ENCODE data around the gene DLX4.

DLX4 gene

DNA sequence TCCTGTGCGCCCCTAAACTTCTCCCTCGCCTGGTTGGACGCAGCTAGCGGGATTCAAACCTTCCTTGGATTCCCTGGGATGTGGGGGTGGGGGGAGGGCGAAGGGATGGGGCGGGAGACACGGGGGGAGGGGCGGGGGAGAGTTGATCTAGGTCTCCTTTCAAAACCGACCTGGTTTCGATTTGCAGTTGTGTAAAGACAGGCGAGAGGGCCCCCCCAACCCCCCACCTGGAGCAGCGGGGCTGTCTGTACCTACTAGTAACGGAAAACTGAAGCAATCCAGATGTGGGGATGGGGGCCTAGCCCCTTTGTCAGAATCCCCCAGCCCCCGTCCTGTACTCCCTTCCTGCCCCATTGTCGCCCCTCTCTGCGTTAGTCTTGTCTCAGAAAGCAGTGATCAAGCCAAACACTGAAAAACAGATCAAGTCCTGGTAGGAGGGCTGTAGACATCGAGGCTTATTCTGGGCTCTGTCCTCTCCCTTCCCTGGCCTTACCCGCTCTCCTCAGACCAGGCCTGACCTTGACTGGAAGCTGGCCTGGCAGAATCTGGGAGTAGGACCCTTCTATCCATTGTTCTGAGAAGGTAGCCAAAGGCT, 902 bp downstream of the DLX4 start:
- Histone ChIP-seq H3K4me3 (ENCODE audit: low read depth, low read length) (peak overlapping the region; percentile 88; the same call in 1 of the 2 replicates), H3K27ac (ENCODE audit: low read depth, low read length) (no peak overlapping the region), H3K9ac (ENCODE audit: low read depth, low read length) (no peak overlapping the region), H3K27me3 (ENCODE audit: control insufficient read depth, insufficient read depth, low read length) (peaks cover 100% of the 10 kb centered on the region), H3K36me3 (ENCODE audit: control insufficient read depth, insufficient read depth, low read length) (no peaks in the 10 kb centered on the region), H3K4me1 (ENCODE audit: control insufficient read depth, insufficient read depth, low read length) (peaks cover 25% of the 10 kb centered on the region), H3K9me3 (ENCODE audit: control insufficient read depth, insufficient read depth, low read length) (no peaks in the 10 kb centered on the region; the same call in 1 of the 2 replicates)

DNA sequence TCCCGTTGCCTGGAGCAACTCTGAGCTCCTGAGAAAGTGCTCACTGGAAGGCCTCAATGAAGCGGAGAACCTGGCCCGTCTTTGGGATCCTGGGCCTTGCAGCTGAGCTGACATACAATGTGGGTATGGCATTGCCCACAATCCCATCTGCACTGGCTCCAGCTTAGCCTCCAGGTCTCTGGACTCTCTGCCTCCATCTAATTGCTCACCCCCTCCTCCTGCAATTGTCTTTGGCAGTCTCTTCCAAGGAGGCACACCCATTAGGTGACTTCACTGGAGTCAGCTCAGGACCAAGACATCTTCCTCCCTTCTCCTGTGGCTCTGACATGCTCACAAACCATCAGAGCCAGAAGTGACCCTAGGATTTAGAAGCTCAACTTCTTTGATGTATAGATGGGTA, 1.5 kb downstream of the DLX4 start:
- Histone ChIP-seq H3K4me1 (ENCODE audit: control insufficient read depth, insufficient read depth, low read length) (peaks cover 23% of the 10 kb centered on the region), H3K27me3 (ENCODE audit: control insufficient read depth, insufficient read depth, low read length) (peaks cover 100% of the 10 kb centered on the region), H3K4me3 (ENCODE audit: low read depth, low read length) (no peak overlapping the region)

GRCh38 chr17:49971199-49971847, 2.3 kb downstream of the DLX4 start:
- Histone ChIP-seq H3K27me3 (ENCODE audit: control insufficient read depth, insufficient read depth, low read length) (peaks cover 100% of the 10 kb centered on the region), H3K4me3 (ENCODE audit: low read depth, low read length) (peak overlapping the region; percentile 41; the same call in 1 of the 2 replicates), H3K9ac (ENCODE audit: low read depth, low read length) (no peak overlapping the region), H3K27ac (ENCODE audit: low read depth, low read length) (no peak overlapping the region), H3K9me3 (ENCODE audit: control insufficient read depth, insufficient read depth, low read length) (no peaks in the 10 kb centered on the region; the same call in 1 of the 2 replicates), H3K4me1 (ENCODE audit: control insufficient read depth, insufficient read depth, low read length) (peaks cover 31% of the 10 kb centered on the region), H3K36me3 (ENCODE audit: control insufficient read depth, insufficient read depth, low read length) (no peaks in the 10 kb centered on the region)

More for the DNA sequence above, 1.5 kb downstream of the DLX4 start:
- Histone ChIP-seq H3K9me3 (ENCODE audit: control insufficient read depth, insufficient read depth, low read length) (no peaks in the 10 kb centered on the region; the same call in 1 of the 2 replicates), H3K9ac (ENCODE audit: low read depth, low read length) (no peak overlapping the region), H3K27ac (ENCODE audit: low read depth, low read length) (no peak overlapping the region), H3K36me3 (ENCODE audit: control insufficient read depth, insufficient read depth, low read length) (no peaks in the 10 kb centered on the region)

DNA sequence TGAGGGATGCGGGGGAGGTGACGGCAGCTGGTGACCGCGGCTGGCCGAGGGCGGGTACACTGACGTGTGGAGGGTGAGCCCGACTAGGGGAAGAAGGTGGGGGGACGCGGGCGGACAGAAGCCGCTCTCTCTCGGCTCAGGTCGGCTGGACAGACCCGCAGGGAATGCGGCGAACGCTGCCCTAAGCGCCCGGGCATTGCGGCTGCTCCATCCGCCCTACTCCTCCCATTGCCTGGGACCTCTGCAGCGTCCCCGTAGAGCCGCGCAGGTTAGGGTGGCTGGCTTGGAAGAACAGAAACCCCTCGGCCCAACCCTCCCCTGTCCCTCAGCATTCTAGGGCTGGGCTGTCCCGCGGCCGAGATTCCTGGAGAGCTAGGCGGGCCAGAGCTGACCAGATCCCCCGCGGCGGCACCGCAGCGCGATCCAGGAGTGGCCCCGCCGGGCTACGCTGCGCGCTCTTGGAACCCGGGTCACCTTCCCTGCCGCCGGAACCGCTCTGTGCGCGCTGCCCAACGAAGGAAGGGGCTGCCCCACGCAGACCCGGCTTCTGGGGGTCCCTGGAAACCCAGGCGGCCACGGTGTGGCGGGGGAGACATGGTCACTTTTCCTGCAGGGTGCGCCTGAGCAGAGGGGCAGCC, 3.0 kb downstream of the DLX4 start:
- H3K9ac ChIP-seq (ENCODE audit: low read depth, low read length) = no peak overlapping the region
- H3K4me3 ChIP-seq (ENCODE audit: low read depth, low read length) = peak overlapping the region; percentile 41; the same call in 1 of the 2 replicates

GRCh38 chr17:49972486-49973270, 3.7 kb downstream of the DLX4 start:
- Histone ChIP-seq H3K27ac (ENCODE audit: low read depth, low read length) (no peak overlapping the region), H3K27me3 (ENCODE audit: control insufficient read depth, insufficient read depth, low read length) (peaks cover 100% of the 10 kb centered on the region), H3K9me3 (ENCODE audit: control insufficient read depth, insufficient read depth, low read length) (no peaks in the 10 kb centered on the region; the same call in 1 of the 2 replicates), H3K4me3 (ENCODE audit: low read depth, low read length) (peak overlapping the region; percentile 41; the same call in 1 of the 2 replicates), H3K4me1 (ENCODE audit: control insufficient read depth, insufficient read depth, low read length) (peaks cover 34% of the 10 kb centered on the region), H3K9ac (ENCODE audit: low read depth, low read length) (no peak overlapping the region), H3K36me3 (ENCODE audit: control insufficient read depth, insufficient read depth, low read length) (no peaks in the 10 kb centered on the region)

More for the DNA sequence above, 3.0 kb downstream of the DLX4 start:
- Histone ChIP-seq H3K27ac (ENCODE audit: low read depth, low read length) (no peak overlapping the region), H3K27me3 (ENCODE audit: control insufficient read depth, insufficient read depth, low read length) (peaks cover 100% of the 10 kb centered on the region), H3K9me3 (ENCODE audit: control insufficient read depth, insufficient read depth, low read length) (no peaks in the 10 kb centered on the region; the same call in 1 of the 2 replicates), H3K36me3 (ENCODE audit: control insufficient read depth, insufficient read depth, low read length) (no peaks in the 10 kb centered on the region), H3K4me1 (ENCODE audit: control insufficient read depth, insufficient read depth, low read length) (peaks cover 33% of the 10 kb centered on the region)

- Histone ChIP-seq H3K27me3 (ENCODE audit: control insufficient read depth, insufficient read depth, low read length) (peaks cover 100% of the 10 kb centered on the region), H3K27ac (ENCODE audit: low read depth, low read length) (no peak overlapping the region), H3K9ac (ENCODE audit: low read depth, low read length) (no peak overlapping the region), H3K36me3 (ENCODE audit: control insufficient read depth, insufficient read depth, low read length) (no peaks in the 10 kb centered on the region), H3K4me1 (ENCODE audit: control insufficient read depth, insufficient read depth, low read length) (peaks cover 35% of the 10 kb centered on the region), H3K4me3 (ENCODE audit: low read depth, low read length) (no peak overlapping the region), H3K9me3 (ENCODE audit: control insufficient read depth, insufficient read depth, low read length) (no peaks in the 10 kb centered on the region; the same call in 1 of the 2 replicates)
Measured at GRCh38 chr17:49973271-49973615, 4.3 kb downstream of the DLX4 start.

GRCh38 chr17:49975531-49975930, 6.5 kb downstream of the DLX4 start:
- Histone ChIP-seq H3K4me1 (ENCODE audit: control insufficient read depth, insufficient read depth, low read length) (peaks cover 40% of the 10 kb centered on the region), H3K27me3 (ENCODE audit: control insufficient read depth, insufficient read depth, low read length) (peaks cover 98% of the 10 kb centered on the region)

GRCh38 chr17:49976163-49976827, 7.3 kb downstream of the DLX4 start:
- no peaks in the 10 kb centered on the region for H3K9me3 ChIP-seq (ENCODE audit: control insufficient read depth, insufficient read depth, low read length)
- no peak overlapping the region for H3K27ac ChIP-seq (ENCODE audit: low read depth, low read length)
- H3K4me3 ChIP-seq (ENCODE audit: low read depth, low read length) = no peak overlapping the region
- no peaks in the 10 kb centered on the region for H3K36me3 ChIP-seq (ENCODE audit: control insufficient read depth, insufficient read depth, low read length)
- H3K27me3 ChIP-seq (ENCODE audit: control insufficient read depth, insufficient read depth, low read length) = peaks cover 91% of the 10 kb centered on the region
- peaks cover 41% of the 10 kb centered on the region for H3K4me1 ChIP-seq (ENCODE audit: control insufficient read depth, insufficient read depth, low read length)
- no peak overlapping the region for H3K9ac ChIP-seq (ENCODE audit: low read depth, low read length)

More at GRCh38 chr17:49975531-49975930, 6.5 kb downstream of the DLX4 start:
- Histone ChIP-seq H3K36me3 (ENCODE audit: control insufficient read depth, insufficient read depth, low read length) (no peaks in the 10 kb centered on the region), H3K27ac (ENCODE audit: low read depth, low read length) (no peak overlapping the region), H3K9me3 (ENCODE audit: control insufficient read depth, insufficient read depth, low read length) (no peaks in the 10 kb centered on the region; the same call in 1 of the 2 replicates), H3K4me3 (ENCODE audit: low read depth, low read length) (no peak overlapping the region), H3K9ac (ENCODE audit: low read depth, low read length) (no peak overlapping the region)

- H3K27ac ChIP-seq (ENCODE audit: low read depth, low read length) = no peak overlapping the region
- H3K36me3 ChIP-seq (ENCODE audit: control insufficient read depth, insufficient read depth, low read length) = no peaks in the 10 kb centered on the region
- no peak overlapping the region for H3K9ac ChIP-seq (ENCODE audit: low read depth, low read length)
- H3K4me1 ChIP-seq (ENCODE audit: control insufficient read depth, insufficient read depth, low read length) = peaks cover 36% of the 10 kb centered on the region
- peaks cover 85% of the 10 kb centered on the region for H3K27me3 ChIP-seq (ENCODE audit: control insufficient read depth, insufficient read depth, low read length)
- no peak overlapping the region for H3K4me3 ChIP-seq (ENCODE audit: low read depth, low read length)
- H3K9me3 ChIP-seq (ENCODE audit: control insufficient read depth, insufficient read depth, low read length) = no peaks in the 10 kb centered on the region
Measured at GRCh38 chr17:49976828-49977202, 7.8 kb downstream of the DLX4 start.

Data from HUES48 (cell line).